Hepatocyte (in vitro differentiated cells): ENCODE results near the gene MED16.

Source experiments
- EZH2 ChIP-seq: fragments of 200-600 bp; sonication (generic); IDR thresholded peaks from 2 replicates; pipeline ENCODE4 v1.6.1; 2016; ENCODE audit warnings: antibody characterized with exemption, mild to moderate bottlenecking, borderline replicate concordance
- TF ChIP-seq, protein P1 (sequence below): fragments of 200-600 bp; sonication (generic); IDR thresholded peaks from 2 replicates; pipeline ENCODE4 v1.5.1; 2016; ENCODE audit warnings: antibody characterized with exemption, mild to moderate bottlenecking; ENCODE audit not compliant: poor library complexity

- TF ChIP-seq EZH2: no peak
- TF ChIP-seq, protein P1, sequence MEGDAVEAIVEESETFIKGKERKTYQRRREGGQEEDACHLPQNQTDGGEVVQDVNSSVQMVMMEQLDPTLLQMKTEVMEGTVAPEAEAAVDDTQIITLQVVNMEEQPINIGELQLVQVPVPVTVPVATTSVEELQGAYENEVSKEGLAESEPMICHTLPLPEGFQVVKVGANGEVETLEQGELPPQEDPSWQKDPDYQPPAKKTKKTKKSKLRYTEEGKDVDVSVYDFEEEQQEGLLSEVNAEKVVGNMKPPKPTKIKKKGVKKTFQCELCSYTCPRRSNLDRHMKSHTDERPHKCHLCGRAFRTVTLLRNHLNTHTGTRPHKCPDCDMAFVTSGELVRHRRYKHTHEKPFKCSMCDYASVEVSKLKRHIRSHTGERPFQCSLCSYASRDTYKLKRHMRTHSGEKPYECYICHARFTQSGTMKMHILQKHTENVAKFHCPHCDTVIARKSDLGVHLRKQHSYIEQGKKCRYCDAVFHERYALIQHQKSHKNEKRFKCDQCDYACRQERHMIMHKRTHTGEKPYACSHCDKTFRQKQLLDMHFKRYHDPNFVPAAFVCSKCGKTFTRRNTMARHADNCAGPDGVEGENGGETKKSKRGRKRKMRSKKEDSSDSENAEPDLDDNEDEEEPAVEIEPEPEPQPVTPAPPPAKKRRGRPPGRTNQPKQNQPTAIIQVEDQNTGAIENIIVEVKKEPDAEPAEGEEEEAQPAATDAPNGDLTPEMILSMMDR: no peak
These were observed 31.7 kb downstream of the MED16 start for GRCh38 chr19:861141-861755.
